Skeletal muscle tissue (tissue), 4 donors: ENCODE data around the gene SLC12A7. TPM values are rescaled to one million over a fixed set of nuclear protein-coding genes. Genes with fewer than 3 reads are reported as not detected.

Source experiments
- H3K27ac ChIP-seq: one replicate; pipeline ENCODE4 v1.7.0; 2013; ENCODE audit warnings: mild to moderate bottlenecking, low read depth, low read length, inconsistent platforms
- H3K27me3 ChIP-seq, 3 donors: one replicate each; pipeline ENCODE4 v1.7.0; 2013; ENCODE audit warnings: low read length in 3 of 3; ENCODE audit not compliant: control insufficient read depth in 3 of 3, insufficient read depth in 3 of 3
- H3K36me3 ChIP-seq, 3 donors: one replicate each; pipeline ENCODE4 v1.7.0; 2013; ENCODE audit warnings: low read length in 3 of 3; ENCODE audit not compliant: control insufficient read depth in 3 of 3, insufficient read depth in 3 of 3
- H3K4me1 ChIP-seq, 3 donors: one replicate each; pipeline ENCODE4 v1.7.0; 2013; ENCODE audit warnings: low read length in 3 of 3, mild to moderate bottlenecking in 3 of 3; ENCODE audit not compliant: control insufficient read depth in 3 of 3, insufficient read depth in 3 of 3
- H3K4me3 ChIP-seq, 3 donors: one replicate each; pipeline ENCODE4 v1.7.0; 2013; ENCODE audit warnings: low read length in 3 of 3
- H3K9ac ChIP-seq, 3 donors: one replicate each; pipeline ENCODE4 v1.7.0; 2013; ENCODE audit warnings: low read length in 3 of 3, mild to moderate bottlenecking in 3 of 3, moderate library complexity in 2 of 3, low read depth in 1 of 3
- H3K9me3 ChIP-seq, 3 donors: one replicate each; pipeline ENCODE4 v1.7.0; 2013; ENCODE audit warnings: low read length in 3 of 3; ENCODE audit not compliant: control insufficient read depth in 3 of 3
- total RNA-seq: library from RNA; depleted of rRNA; stranded (reverse); fragments of >200 nt; gene quantifications from one replicate; pipeline ENCODE4 v1.2.3, GENCODE V29; 2014
- donor health status: Osteomylitis.

Gene SLC12A7
- total RNA-seq, 1 donor from 2014 or later: 5.7 TPM

DNA sequence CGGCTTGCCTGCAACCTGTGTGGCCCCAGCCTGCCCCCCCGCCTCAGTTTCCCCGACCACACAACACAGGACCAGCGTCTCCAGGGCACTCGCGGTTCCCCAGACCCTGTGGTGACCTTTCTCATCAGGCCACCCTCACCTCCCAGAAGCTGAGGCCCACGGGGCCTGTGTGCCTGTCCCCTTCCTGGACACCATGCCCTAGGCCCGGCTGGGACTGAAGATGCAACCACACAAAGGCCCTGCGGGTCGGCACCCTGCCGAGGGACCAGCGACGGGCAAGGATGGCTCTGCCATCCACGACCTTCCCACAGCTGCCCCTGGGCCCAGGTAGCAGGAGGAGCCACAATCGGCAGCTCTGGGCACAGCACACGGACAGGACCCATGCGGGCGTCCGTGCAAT is 34.8 kb downstream of the SLC12A7 start:
- no peaks in the 10 kb centered on the region for H3K9me3 ChIP-seq
- H3K4me1 ChIP-seq: no peaks in the 10 kb centered on the region
- no peak overlapping the region for H3K9ac ChIP-seq
- peaks cover 0 to 21% (median 12%) of the 10 kb centered on the region in 3 donors for H3K36me3 ChIP-seq
- no peaks in the 10 kb centered on the region for H3K27me3 ChIP-seq
- no peak overlapping the region for H3K27ac ChIP-seq
- H3K4me3 ChIP-seq: no peak overlapping the region

DNA sequence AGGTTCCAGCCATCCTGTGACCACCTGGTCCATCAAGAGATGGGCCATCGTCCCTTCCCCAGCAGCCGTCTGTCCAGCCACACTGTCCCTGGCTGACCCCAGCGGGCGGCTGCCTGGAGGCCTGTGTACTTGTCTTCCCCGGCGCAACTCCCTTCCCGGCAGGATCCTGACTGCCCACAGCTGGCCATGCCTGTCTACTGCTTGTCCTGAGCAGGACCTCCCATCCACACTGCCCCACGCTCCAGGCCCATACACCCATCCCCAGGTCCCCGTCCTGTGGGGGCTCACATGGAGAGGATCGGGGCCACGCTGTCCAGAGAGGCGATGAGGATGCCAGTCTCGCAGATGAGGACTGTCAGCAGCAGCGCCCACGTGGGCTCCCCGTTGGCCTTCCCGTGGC is 35.5 kb downstream of the SLC12A7 start:
- no peaks in the 10 kb centered on the region for H3K27me3 ChIP-seq
- H3K36me3 ChIP-seq: peaks cover 0 to 19% (median 12%) of the 10 kb centered on the region in 3 donors
- no peak overlapping the region for H3K9ac ChIP-seq
- no peak overlapping the region for H3K4me3 ChIP-seq
- H3K27ac ChIP-seq: no peak overlapping the region
- H3K9me3 ChIP-seq: no peaks in the 10 kb centered on the region
- no peaks in the 10 kb centered on the region for H3K4me1 ChIP-seq

GRCh38 chr5:1075931-1076330 is 35.9 kb downstream of the SLC12A7 start:
- Histone ChIP-seq H3K36me3 (peaks cover 0 to 19% (median 12%) of the 10 kb centered on the region in 3 donors), H3K9ac (no peak overlapping the region), H3K4me1 (no peaks in the 10 kb centered on the region), H3K4me3 (no peak overlapping the region), H3K27ac (no peak overlapping the region), H3K27me3 (no peaks in the 10 kb centered on the region), H3K9me3 (no peaks in the 10 kb centered on the region)

DNA sequence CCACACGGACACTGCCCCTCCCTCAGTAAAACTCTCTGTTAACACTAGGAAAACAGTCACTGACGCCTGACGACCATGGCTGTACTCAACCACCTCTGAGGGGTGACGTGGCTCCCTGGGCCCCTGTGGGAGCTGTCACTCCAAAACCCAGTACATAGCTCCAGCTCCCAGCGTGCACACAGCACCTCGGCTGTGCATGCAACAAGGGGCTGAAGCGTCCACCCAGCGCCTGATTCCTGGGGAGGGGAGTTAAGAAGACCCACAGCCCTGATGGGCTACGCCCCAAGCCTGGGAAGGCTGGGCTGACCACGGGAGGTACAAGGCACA is 36.3 kb downstream of the SLC12A7 start:
- no peaks in the 10 kb centered on the region for H3K9me3 ChIP-seq
- no peaks in the 10 kb centered on the region for H3K4me1 ChIP-seq
- H3K36me3 ChIP-seq: peaks cover 0 to 19% (median 12%) of the 10 kb centered on the region in 3 donors

GRCh38 chr5:1074816-1075554 is 36.9 kb downstream of the SLC12A7 start:
- Histone ChIP-seq H3K27me3 (no peaks in the 10 kb centered on the region), H3K36me3 (peaks cover 0 to 17% (median 12%) of the 10 kb centered on the region in 3 donors), H3K4me1 (no peaks in the 10 kb centered on the region), H3K9ac (no peak overlapping the region), H3K9me3 (no peaks in the 10 kb centered on the region), H3K27ac (no peak overlapping the region), H3K4me3 (no peak overlapping the region)

More for the DNA sequence above, 36.3 kb downstream of the SLC12A7 start:
- Histone ChIP-seq H3K9ac (no peak overlapping the region), H3K4me3 (no peak overlapping the region), H3K27me3 (no peaks in the 10 kb centered on the region), H3K27ac (no peak overlapping the region)

GRCh38 chr5:1074226-1074625 is 37.6 kb downstream of the SLC12A7 start:
- peaks cover 0 to 15% (median 12%) of the 10 kb centered on the region in 3 donors for H3K36me3 ChIP-seq
- H3K4me1 ChIP-seq: no peaks in the 10 kb centered on the region
- no peak overlapping the region for H3K27ac ChIP-seq
- no peak overlapping the region for H3K4me3 ChIP-seq
- H3K27me3 ChIP-seq: no peaks in the 10 kb centered on the region
- H3K9ac ChIP-seq: no peak overlapping the region
- no peaks in the 10 kb centered on the region for H3K9me3 ChIP-seq

- H3K9ac ChIP-seq: no peak overlapping the region
- H3K36me3 ChIP-seq: peaks cover 0 to 10% (median 10%) of the 10 kb centered on the region in 3 donors
- no peak overlapping the region for H3K4me3 ChIP-seq
- no peaks in the 10 kb centered on the region for H3K4me1 ChIP-seq
- H3K9me3 ChIP-seq: no peaks in the 10 kb centered on the region
- H3K27me3 ChIP-seq: no peaks in the 10 kb centered on the region
- H3K27ac ChIP-seq: no peak overlapping the region
Observed at GRCh38 chr5:1073239-1074102, 38.4 kb downstream of the SLC12A7 start.

GRCh38 chr5:1069720-1070088 is 42.2 kb downstream of the SLC12A7 start:
- no peaks in the 10 kb centered on the region for H3K4me1 ChIP-seq
- H3K9me3 ChIP-seq: no peaks in the 10 kb centered on the region
- no peak overlapping the region for H3K4me3 ChIP-seq
- H3K27me3 ChIP-seq: no peaks in the 10 kb centered on the region
- H3K9ac ChIP-seq: no peak overlapping the region
- no peak overlapping the region for H3K27ac ChIP-seq
- H3K36me3 ChIP-seq: peaks cover 0 to 6% (median 6%) of the 10 kb centered on the region in 3 donors

GRCh38 chr5:1068895-1069719 is 42.8 kb downstream of the SLC12A7 start:
- peaks cover 0 to 12% (median 2%) of the 10 kb centered on the region in 3 donors for H3K36me3 ChIP-seq
- no peak overlapping the region for H3K27ac ChIP-seq
- no peaks in the 10 kb centered on the region for H3K9me3 ChIP-seq
- no peaks in the 10 kb centered on the region for H3K27me3 ChIP-seq
- no peak overlapping the region for H3K4me3 ChIP-seq
- no peaks in the 10 kb centered on the region for H3K4me1 ChIP-seq
- H3K9ac ChIP-seq: no peak overlapping the region
